Measurements from ENCODE around the gene FOXP2.

- TF ChIP-seq, protein P1, sequence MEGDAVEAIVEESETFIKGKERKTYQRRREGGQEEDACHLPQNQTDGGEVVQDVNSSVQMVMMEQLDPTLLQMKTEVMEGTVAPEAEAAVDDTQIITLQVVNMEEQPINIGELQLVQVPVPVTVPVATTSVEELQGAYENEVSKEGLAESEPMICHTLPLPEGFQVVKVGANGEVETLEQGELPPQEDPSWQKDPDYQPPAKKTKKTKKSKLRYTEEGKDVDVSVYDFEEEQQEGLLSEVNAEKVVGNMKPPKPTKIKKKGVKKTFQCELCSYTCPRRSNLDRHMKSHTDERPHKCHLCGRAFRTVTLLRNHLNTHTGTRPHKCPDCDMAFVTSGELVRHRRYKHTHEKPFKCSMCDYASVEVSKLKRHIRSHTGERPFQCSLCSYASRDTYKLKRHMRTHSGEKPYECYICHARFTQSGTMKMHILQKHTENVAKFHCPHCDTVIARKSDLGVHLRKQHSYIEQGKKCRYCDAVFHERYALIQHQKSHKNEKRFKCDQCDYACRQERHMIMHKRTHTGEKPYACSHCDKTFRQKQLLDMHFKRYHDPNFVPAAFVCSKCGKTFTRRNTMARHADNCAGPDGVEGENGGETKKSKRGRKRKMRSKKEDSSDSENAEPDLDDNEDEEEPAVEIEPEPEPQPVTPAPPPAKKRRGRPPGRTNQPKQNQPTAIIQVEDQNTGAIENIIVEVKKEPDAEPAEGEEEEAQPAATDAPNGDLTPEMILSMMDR (IDR thresholded peaks at IDR 0.05; ENCODE audit: low read depth, low read length): no peak
- TF ChIP-seq EZH2phosphoT487 (IDR thresholded peaks at IDR 0.05; ENCODE audit: low read depth): no peak
Measured at GRCh38 chr7:114722562-114722961, 307.9 kb downstream of the FOXP2 start.
